Right lobe of liver (tissue), 6 donors: Measurements from ENCODE around the gene HLA-E. TPM values are rescaled to one million over a fixed set of nuclear protein-coding genes. Genes with fewer than 3 reads are reported as not detected.
"Not testable (repeated sequence)": the region's sequence is repeated elsewhere in the genome, so short reads cannot be mapped to it uniquely, and the experiment has no call there.

Experiments
- ATAC-seq, 4 donors: fragments of 200-7000 bp; cut with Tn5 transposase; one replicate each; pipeline ENCODE4 v1.9.1; 2020; ENCODE audit warnings: mild to moderate bottlenecking in 4 of 4, moderate library complexity in 4 of 4
- DNase-seq, 3 donors: peaks; one replicate each; pipeline ENCODE4 v3.0.0-alpha.2; 2020
- H3K27ac ChIP-seq, 3 donors: fragments of 200-600 bp; one replicate each; pipeline ENCODE4 v1.8.0; 2022
- H3K27me3 ChIP-seq, 2 donors: fragments of 200-600 bp; one replicate each; pipeline ENCODE4 v1.8.0; 2022
- H3K36me3 ChIP-seq, 4 donors: fragments of 200-600 bp; sonication (generic) in 1 of 4; one replicate each; pipeline versions ENCODE4 v1.5.1 to v1.8.0; 2017 to 2022; ENCODE audit warnings: control low read depth in 1 of 4
- H3K4me1 ChIP-seq, 4 donors: fragments of 200-600 bp; sonication (generic) in 1 of 4; one replicate each; pipeline versions ENCODE4 v1.5.1 to v1.8.0; 2017 to 2022; ENCODE audit warnings: control low read depth in 1 of 4
- H3K4me3 ChIP-seq, 3 donors: fragments of 200-600 bp; one replicate each; pipeline ENCODE4 v1.8.0; 2022
- H3K9me3 ChIP-seq, 4 donors: fragments of 200-600 bp; sonication (generic) in 1 of 4; one replicate each; pipeline versions ENCODE4 v1.5.1 to v1.8.0; 2017 to 2022; ENCODE audit warnings: control low read depth in 1 of 4
- POLR2A ChIP-seq: fragments of 450-650 bp; IDR thresholded peaks from one replicate; pipeline ENCODE4 v1.6.1; 2017; ENCODE audit warnings: antibody characterized with exemption, mild to moderate bottlenecking
- WGBS: methylation state at CpG from one replicate; pipeline ENCODE4 v1.1.6; 2018; ENCODE audit warnings: low coverage, low lambda C conversion rate; ENCODE audit not compliant: insufficient coverage; ENCODE audit errors: missing lambda C conversion rate; 5-methylcytosine and 5-hydroxymethylcytosine counted together
- intact Hi-C, 2 donors: fragments of 100-400 bp; cut with DNase I; formaldehyde crosslinking; loops; one replicate each; pipeline versions ENCODE4 v1.11.2 to v1.14.1; 2022
- total RNA-seq, 6 experiments: library from RNA; depleted of rRNA in 2 of 6; stranded (reverse); fragments of >200 nt in 2 of 6; fragmentation: NEBNext Ultra II Directional in 3 of 6; extraction: Animal tissue kit (Norgen Biotek cat#: 25700) in 3 of 6; gene quantifications; one replicate each; pipeline versions ENCODE4 v1.1.0 to v1.2.4, GENCODE V29; 2016 to 2023
- TF ChIP-seq, protein P1 (sequence below), 4 donors: fragments of 200-600 bp in 3 of 4; fragments of 450-650 bp in 1 of 4; IDR thresholded peaks; one replicate each; pipeline versions ENCODE4 v1.5.1 to v1.8.0; 2016 to 2022; ENCODE audit warnings: antibody characterized with exemption in 4 of 4, mild to moderate bottlenecking in 2 of 4
- donor health status: DM: no; HTN: yes; CAD: no.
- donor health status: DM: no; HTN: no; CAD: no.
- donor health status: DM: no; HTN: no; CAD: no.
- donor health status: DM: no; HTN: yes; CAD: no.
- donor health status: DM: no; HTN: yes; CAD: no.

HLA-E gene
- total RNA-seq, 6 experiments from 2014 or later: 116 to 257 (median 183) TPM

DNA sequence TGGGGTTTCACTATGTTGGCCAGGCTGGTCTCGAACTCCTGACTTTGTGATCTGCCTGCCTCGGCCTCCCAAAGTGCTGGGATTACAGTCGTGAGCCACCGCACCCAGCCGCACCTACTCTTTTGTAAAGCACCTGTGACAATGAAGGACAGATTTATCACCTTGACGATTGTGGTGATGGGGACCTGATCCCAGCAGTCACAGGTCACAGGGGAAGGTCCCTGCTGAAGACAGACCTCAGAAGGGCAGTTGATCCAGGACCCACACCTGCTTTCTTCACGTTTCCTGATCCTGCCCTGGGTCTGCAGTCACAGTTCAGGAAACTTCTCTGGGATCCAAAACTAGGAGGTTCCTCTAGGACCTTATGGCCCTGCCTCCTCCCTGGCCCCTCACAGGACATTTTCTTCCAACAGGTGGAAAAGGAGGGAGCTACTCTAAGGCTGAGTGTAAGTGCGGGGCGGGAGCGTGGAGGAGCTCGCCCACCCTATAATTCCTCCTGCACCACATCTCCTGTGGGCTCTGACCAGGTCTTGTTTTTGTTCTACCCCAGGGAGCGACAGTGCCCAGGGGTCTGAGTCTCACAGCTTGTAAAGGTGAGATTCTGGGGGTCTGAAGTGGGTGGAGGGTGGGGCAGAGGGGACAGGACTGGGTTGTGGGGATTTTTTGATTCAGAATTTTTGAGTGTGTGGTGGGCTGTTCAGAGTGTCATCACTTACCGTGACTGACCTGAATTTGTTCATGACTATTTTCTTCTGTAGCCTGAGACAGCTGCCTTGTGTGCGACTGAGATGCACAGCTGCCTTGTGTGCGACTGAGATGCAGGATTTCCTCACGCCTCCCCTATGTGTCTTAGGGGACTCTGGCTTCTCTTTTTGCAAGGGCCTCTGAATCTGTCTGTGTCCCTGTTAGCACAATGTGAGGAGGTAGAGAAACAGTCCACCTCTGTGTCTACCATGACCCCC, 3.0 kb downstream of the HLA-E start:
- peak overlapping the region in 1 of 3 donors; percentile 93 for H3K27ac ChIP-seq

DNA sequence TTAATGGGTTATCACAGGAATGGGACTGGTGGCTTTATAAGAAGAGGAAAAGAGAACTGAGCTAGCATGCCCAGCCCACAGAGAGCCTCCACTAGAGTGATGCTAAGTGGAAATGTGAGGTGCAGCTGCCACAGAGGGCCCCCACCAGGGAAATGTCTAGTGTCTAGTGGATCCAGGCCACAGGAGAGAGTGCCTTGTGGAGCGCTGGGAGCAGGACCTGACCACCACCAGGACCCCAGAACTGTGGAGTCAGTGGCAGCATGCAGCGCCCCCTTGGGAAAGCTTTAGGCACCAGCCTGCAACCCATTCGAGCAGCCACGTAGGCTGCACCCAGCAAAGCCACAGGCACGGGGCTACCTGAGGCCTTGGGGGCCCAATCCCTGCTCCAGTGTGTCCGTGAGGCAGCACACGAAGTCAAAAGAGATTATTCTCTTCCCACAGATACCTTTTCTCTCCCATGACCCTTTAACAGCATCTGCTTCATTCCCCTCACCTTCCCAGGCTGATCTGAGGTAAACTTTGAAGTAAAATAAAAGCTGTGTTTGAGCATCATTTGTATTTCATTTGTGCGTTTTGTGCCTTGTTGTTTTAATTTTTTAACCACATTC, 4.4 kb downstream of the HLA-E start:
- intact Hi-C loops: no loop called here

More for the DNA sequence above, 3.0 kb downstream of the HLA-E start:
- no peaks in the 10 kb centered on the region for H3K9me3 ChIP-seq
- intact Hi-C loops: no loop called here
- peaks cover 0 to 8% (median 4%) of the 10 kb centered on the region in 4 donors for H3K4me1 ChIP-seq
- DNase-seq: no peak
- peak overlapping the region; percentile 81 to 93 (median 89) for H3K4me3 ChIP-seq
- H3K27me3 ChIP-seq: no peaks in the 10 kb centered on the region
- peaks cover 5 to 39% (median 24%) of the 10 kb centered on the region in 4 donors for H3K36me3 ChIP-seq
- ATAC-seq: no peak
- WGBS: 59% methylated on average over 7 of the region's 16 CpGs
- TF ChIP-seq POLR2A: no peak
- TF ChIP-seq, protein P1, sequence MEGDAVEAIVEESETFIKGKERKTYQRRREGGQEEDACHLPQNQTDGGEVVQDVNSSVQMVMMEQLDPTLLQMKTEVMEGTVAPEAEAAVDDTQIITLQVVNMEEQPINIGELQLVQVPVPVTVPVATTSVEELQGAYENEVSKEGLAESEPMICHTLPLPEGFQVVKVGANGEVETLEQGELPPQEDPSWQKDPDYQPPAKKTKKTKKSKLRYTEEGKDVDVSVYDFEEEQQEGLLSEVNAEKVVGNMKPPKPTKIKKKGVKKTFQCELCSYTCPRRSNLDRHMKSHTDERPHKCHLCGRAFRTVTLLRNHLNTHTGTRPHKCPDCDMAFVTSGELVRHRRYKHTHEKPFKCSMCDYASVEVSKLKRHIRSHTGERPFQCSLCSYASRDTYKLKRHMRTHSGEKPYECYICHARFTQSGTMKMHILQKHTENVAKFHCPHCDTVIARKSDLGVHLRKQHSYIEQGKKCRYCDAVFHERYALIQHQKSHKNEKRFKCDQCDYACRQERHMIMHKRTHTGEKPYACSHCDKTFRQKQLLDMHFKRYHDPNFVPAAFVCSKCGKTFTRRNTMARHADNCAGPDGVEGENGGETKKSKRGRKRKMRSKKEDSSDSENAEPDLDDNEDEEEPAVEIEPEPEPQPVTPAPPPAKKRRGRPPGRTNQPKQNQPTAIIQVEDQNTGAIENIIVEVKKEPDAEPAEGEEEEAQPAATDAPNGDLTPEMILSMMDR (IDR thresholded peaks at IDR 0.05): no peak

DNA sequence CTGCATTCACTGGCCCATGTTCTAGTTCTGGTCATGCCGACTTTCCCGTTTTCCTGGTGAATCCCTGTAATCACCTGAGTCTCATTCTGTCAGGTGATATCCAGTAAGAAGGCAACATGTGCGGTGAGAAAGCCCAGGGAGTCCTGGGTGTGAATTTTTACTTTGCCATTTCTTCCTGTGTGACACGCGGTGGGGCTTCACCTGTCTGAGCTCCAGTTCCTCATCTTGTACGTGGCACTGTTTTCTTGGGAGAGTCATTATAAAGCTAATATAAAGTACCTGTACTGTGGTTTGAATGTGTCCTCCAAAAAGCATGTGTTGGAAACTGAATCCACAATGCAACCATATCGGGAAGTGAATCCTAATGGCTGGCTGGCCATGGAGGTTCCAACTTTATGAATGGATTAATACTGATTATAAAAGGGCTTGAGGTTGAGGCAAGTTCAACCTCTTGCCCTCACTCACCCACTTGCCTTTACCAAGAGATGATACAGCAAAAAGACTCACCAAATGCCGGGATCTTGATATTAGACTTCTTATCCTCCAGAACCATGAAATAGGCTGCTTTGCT, 5.1 kb downstream of the HLA-E start:
- TF ChIP-seq POLR2A: no peak
- TF ChIP-seq, protein P1 (IDR thresholded peaks at IDR 0.05): no peak
- Histone ChIP-seq H3K27me3 (no peaks in the 10 kb centered on the region), H3K4me1 (peaks cover 0 to 8% (median 4%) of the 10 kb centered on the region in 4 donors), H3K27ac (peak overlapping the region in 1 of 3 donors; percentile 18), H3K9me3 (no peaks in the 10 kb centered on the region), H3K4me3 (no peak overlapping the region), H3K36me3 (peaks cover 5 to 39% (median 24%) of the 10 kb centered on the region in 4 donors)
- 75% methylated on average over 8 of the region's 8 CpGs for WGBS
- intact Hi-C loops: no loop called here
- ATAC-seq: no peak
- no peak for DNase-seq

More for the DNA sequence above, 4.4 kb downstream of the HLA-E start:
- ATAC-seq: no peak
- no peaks in the 10 kb centered on the region for H3K27me3 ChIP-seq
- peak overlapping the region in 1 of 3 donors; percentile 18 for H3K27ac ChIP-seq
- 39% methylated on average over 2 of the region's 8 CpGs for WGBS
- H3K9me3 ChIP-seq: no peaks in the 10 kb centered on the region
- TF ChIP-seq, protein P1 (IDR thresholded peaks at IDR 0.05): no peak
- TF ChIP-seq POLR2A: no peak
- peaks cover 5 to 39% (median 24%) of the 10 kb centered on the region in 4 donors for H3K36me3 ChIP-seq
- H3K4me1 ChIP-seq: peaks cover 0 to 8% (median 4%) of the 10 kb centered on the region in 4 donors
- DNase-seq: no peak
- no peak overlapping the region for H3K4me3 ChIP-seq

DNA sequence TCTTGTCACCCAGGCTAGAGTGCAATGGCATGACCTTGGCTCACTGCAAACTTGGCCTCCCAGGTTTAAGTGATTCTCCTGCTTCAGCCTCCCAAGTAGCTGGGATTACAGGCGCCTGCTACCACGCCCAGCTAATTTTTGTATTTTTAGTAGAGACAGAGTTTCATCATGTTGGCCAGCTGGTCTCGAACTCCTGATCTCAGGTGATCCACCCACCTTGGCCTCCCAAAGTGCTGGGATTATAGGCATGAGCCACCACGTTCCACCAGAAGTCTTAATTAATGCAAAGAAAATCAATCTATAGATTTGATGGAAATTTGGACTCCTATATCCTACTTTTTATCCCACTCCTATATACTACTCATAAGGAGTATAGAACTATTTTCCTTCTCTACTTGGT, 5.8 kb downstream of the HLA-E start:
- Histone ChIP-seq H3K27ac (peak overlapping the region in 1 of 3 donors; percentile 18), H3K36me3 (peaks cover 5 to 39% (median 24%) of the 10 kb centered on the region in 4 donors)
- H3K9me3 ChIP-seq, intact Hi-C loops, H3K4me3 ChIP-seq, DNase-seq, H3K27me3 ChIP-seq, ATAC-seq, H3K4me1 ChIP-seq: not testable (repeated sequence)
- 81% methylated on average over 4 of the region's 4 CpGs for WGBS
